GM13976 (cell line): Measurements from ENCODE around the gene GRIK2.

ENCODE experiments used
- DNase-seq: peaks from one replicate; pipeline ENCODE4 v3.0.0; 2012; ENCODE audit warnings: low spot score
- in situ Hi-C: fragments of 300-500 bp; cut with MboI; formaldehyde crosslinking; loops from one replicate; pipeline ENCODE4 v1.12.0; 2022; ENCODE audit warnings: low sequenced_read_pairs, mixed read lengths, inconsistent platforms; ENCODE audit not compliant: unreplicated experiment
- TF ChIP-seq, protein P1 (sequence below): IDR thresholded peaks from 2 replicates; pipeline ENCODE4 v1.5.1; 2012; ENCODE audit warnings: borderline replicate concordance, mild to moderate bottlenecking; ENCODE audit not compliant: insufficient read depth; ENCODE audit errors: extremely low read depth, missing control alignments, control extremely low read depth

The GRIK2 gene

DNA sequence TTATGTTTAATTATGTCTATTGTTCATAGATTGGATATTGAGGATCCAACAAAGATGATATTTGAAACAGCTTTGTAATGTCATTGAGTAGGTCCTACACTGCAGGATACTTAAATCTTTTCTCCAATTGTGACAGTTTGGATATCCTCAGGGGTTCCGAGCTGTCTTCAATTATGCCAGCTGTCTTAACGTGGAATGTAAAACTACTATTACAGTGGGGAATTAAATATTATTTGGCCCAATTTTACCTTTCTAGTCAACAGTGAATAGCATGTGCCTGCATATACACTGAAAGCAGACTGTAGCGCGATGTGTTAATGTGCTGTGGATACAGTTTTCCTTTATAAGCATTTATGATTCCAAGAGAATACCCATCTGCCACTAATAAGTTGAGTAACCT is 156.9 kb downstream of the GRIK2 start:
- TF ChIP-seq, protein P1, sequence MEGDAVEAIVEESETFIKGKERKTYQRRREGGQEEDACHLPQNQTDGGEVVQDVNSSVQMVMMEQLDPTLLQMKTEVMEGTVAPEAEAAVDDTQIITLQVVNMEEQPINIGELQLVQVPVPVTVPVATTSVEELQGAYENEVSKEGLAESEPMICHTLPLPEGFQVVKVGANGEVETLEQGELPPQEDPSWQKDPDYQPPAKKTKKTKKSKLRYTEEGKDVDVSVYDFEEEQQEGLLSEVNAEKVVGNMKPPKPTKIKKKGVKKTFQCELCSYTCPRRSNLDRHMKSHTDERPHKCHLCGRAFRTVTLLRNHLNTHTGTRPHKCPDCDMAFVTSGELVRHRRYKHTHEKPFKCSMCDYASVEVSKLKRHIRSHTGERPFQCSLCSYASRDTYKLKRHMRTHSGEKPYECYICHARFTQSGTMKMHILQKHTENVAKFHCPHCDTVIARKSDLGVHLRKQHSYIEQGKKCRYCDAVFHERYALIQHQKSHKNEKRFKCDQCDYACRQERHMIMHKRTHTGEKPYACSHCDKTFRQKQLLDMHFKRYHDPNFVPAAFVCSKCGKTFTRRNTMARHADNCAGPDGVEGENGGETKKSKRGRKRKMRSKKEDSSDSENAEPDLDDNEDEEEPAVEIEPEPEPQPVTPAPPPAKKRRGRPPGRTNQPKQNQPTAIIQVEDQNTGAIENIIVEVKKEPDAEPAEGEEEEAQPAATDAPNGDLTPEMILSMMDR, result no peak
- in situ Hi-C loops, result no loop called here
- no peak for DNase-seq

DNA sequence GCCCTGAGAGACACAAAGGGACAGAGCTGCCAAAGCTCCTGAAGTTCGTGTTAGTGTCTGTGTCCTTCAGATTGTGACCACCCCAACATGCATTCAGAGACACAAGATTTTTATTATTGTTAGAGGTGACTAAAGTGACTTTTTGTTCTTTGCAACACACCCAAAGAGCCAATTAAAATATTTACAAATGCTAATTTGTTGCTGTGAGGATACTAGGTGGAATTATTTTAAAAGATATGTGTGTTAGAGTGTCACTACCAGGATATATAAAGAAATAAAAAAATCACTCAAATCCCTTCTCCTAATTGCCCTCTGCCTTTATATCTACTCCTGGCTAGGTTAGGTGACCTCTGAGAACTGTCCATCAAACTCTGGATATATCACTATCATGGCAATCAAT is 160.7 kb downstream of the GRIK2 start:
- TF ChIP-seq, protein P1, result no peak
- DNase-seq, result no peak
- in situ Hi-C loops, result no loop called here

DNA sequence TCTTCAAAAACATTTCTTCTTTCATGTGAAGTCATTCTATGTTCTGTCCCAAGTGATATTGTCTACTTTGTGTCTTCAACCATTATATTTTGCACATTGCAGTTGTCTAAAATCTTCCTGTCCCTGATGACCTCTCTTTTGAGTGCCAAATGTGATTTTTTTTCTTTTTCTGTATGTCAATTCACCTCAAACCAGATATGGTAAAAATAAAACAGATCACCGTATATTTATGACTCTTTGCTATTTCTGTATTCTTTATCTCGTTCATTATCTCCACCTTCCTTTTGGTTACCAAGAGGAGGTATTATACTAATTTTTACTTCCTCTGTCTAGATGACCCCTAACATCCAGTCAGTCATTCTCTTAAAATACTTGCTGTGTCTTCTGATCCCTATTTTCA is 165.2 kb downstream of the GRIK2 start:
- in situ Hi-C loops, result no loop called here
- no peak for DNase-seq
- TF ChIP-seq, protein P1, result no peak

DNA sequence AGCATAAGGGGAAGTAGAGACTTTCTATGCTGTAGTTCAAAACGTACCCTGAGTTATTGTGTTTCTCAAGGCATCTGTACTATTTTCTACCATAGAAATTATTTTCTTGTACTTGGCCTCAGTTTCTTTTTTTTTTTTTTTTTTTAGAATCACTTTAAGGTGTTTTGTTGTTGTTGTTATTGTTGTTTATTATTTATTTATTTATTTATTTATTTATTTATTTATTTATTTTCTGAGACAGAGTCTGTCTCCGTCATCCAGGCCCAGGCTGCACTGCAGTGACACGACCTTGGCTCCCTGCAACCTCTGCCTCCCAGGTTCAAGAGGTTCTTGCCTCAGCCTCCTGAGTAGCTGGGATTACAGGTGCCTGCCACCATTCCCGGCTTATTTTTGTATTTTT is 179.1 kb downstream of the GRIK2 start:
- DNase-seq, result no peak
- TF ChIP-seq, protein P1, result no peak
- in situ Hi-C loops, result no loop called here

DNA sequence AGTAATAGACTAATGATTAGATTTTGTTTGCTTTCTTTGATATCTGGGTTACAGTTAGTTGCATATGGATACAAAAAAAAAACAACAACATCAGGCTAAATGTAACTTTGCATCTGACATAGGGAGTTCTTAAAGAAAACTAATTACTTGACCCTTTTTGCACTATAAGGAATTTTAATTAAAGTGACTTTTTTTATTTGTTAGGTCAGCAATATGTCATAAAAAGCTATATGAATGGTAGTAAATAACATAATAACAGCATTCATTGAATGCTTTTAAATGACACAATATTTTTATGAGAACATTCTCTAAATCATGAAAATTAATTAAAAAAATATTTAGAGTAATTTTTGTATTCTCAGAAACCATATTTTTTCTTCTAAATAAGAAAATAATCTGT is 183.6 kb downstream of the GRIK2 start:
- DNase-seq, result no peak
- TF ChIP-seq, protein P1, result no peak
- in situ Hi-C loops, result no loop called here

DNA sequence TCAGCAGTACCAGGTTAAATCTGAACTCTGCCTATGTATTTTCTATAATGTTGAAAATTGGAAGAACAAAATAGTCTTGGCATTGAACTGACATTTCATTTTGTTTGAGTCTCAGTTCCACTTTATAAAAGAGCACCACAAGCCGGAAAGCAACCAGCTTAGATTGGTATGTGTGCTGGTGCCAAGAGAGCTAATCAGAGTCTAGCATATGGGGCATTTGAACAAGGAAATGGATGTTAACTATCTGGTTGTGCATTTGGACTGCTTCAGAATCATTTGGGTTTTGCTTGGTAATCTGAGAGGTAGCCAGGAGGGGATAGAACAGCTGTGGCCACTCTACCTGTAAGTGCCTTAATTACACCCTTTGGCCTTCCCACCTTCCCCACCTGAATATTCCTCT is 184.8 kb downstream of the GRIK2 start:
- TF ChIP-seq, protein P1, result no peak
- in situ Hi-C loops, result no loop called here
- DNase-seq, result no peak

DNA sequence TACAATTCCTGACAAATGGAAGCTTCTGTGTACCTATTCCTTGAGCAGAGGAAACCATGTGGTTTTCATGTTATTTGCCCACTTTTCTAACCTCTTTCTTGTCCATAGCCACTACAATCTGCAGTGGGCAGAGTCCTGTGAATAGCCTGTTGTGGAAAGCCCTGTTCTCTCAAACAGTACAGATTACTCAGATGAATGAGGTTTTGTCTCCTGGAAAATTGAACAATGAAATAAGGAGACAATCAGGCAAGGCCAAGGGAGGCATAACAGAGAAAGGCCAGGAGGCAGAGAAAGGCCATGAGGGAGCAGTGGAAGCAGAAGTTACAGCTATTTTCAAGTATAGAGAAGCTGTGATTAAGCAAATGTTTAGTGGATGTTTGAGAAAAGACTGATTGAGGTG is 189.3 kb downstream of the GRIK2 start:
- TF ChIP-seq, protein P1, result no peak
- DNase-seq, result no peak
- in situ Hi-C loops, result no loop called here
